ENCODE measurements around the gene FOXP1. TPM values are rescaled to one million over a fixed set of nuclear protein-coding genes. Genes with fewer than 3 reads are reported as not detected.

The FOXP1 gene
- total and polyA plus RNA-seq, 2 donors (not counting 1 experiment from before 2014, with no cell fraction given): 91.1 to 508 TPM

- ATAC-seq (ENCODE audit: low read depth): no peak
- POLR2A ChIA-PET: interaction anchor here (0.6 kb wide), 1 partner anchor 52 kb away, joined by 7 read pairs; no protein-coding TSS in a partner anchor
- CTCF ChIA-PET: interaction anchor here (1.1 kb wide), 1 partner anchor 13 kb away, joined by 3 read pairs; no protein-coding TSS in a partner anchor
Measured at GRCh38 chr3:71504250-71505036, 79.1 kb downstream of the FOXP1 start.

More at GRCh38 chr3:71504250-71505036, 79.1 kb downstream of the FOXP1 start:
- H3K4me2 ChIP-seq (replicated peaks; ENCODE audit: low read depth, low read length, poor library complexity, severe bottlenecking): no peak overlapping the region
- intact Hi-C loops (cut with micrococcal nuclease): no loop called here
- H2AFZ ChIP-seq (ENCODE audit: insufficient read depth, low read depth, low read length, poor library complexity, severe bottlenecking): no peak overlapping the region
- peaks cover 95% of the 10 kb centered on the region for H3K79me2 ChIP-seq (ENCODE audit: control insufficient read depth, insufficient read depth, low read length)
- no peak overlapping the region for H3K27ac ChIP-seq (ENCODE audit: low read length in 2 of 2)
- H3K36me3 ChIP-seq (replicated peaks in 1 of 2; ENCODE audit: control extremely low read depth in 1 of 2, control insufficient read depth in 1 of 2, extremely low read depth in 1 of 2, insufficient read depth in 2 of 2, low read length in 1 of 2): peaks cover 0 to 1% of the 10 kb centered on the region in 2 experiments
- DNase-seq: no peak
- H4K20me1 ChIP-seq (ENCODE audit: control insufficient read depth, insufficient read depth, low read length, poor library complexity, severe bottlenecking): no peaks in the 10 kb centered on the region
- Mint-ChIP-seq H3K4me1 (peaks cover 61% of the 10 kb centered on the region), H3K27ac (peak overlapping the region; percentile 35), H3K9me3 (ENCODE audit: insufficient read depth) (no peaks in the 10 kb centered on the region), H3K27me3 (no peaks in the 10 kb centered on the region), H3K4me3 (no peak overlapping the region)
- TF ChIP-seq EZH2 (IDR thresholded peaks at IDR 0.05; ENCODE audit: borderline replicate concordance, insufficient read depth, low read depth, low read length, poor library complexity, severe bottlenecking): no peak
- TF ChIP-seq, protein P1, sequence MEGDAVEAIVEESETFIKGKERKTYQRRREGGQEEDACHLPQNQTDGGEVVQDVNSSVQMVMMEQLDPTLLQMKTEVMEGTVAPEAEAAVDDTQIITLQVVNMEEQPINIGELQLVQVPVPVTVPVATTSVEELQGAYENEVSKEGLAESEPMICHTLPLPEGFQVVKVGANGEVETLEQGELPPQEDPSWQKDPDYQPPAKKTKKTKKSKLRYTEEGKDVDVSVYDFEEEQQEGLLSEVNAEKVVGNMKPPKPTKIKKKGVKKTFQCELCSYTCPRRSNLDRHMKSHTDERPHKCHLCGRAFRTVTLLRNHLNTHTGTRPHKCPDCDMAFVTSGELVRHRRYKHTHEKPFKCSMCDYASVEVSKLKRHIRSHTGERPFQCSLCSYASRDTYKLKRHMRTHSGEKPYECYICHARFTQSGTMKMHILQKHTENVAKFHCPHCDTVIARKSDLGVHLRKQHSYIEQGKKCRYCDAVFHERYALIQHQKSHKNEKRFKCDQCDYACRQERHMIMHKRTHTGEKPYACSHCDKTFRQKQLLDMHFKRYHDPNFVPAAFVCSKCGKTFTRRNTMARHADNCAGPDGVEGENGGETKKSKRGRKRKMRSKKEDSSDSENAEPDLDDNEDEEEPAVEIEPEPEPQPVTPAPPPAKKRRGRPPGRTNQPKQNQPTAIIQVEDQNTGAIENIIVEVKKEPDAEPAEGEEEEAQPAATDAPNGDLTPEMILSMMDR (IDR thresholded peaks at IDR 0.05): no peak
- H3K9me3 ChIP-seq (ENCODE audit: control extremely low read depth in 1 of 3, control insufficient read depth in 2 of 3, insufficient read depth in 1 of 3, low read length in 2 of 3): no peaks in the 10 kb centered on the region
- peaks cover 29 to 36% of the 10 kb centered on the region in 2 donors for H3K4me1 ChIP-seq (ENCODE audit: control insufficient read depth in 2 of 2, insufficient read depth in 2 of 2, low read length in 2 of 2)
- no peak overlapping the region for H3K9ac ChIP-seq (ENCODE audit: low read length)
- no peak overlapping the region for H3K4me3 ChIP-seq (ENCODE audit: control extremely low read depth in 1 of 5, extremely low read depth in 1 of 5, insufficient read depth in 1 of 5, low read depth in 2 of 5, low read length in 4 of 5)
- WGBS (ENCODE audit: insufficient coverage): 88% methylated on average over 9 of the region's 15 CpGs
- H3K27me3 ChIP-seq (replicated peaks in 1 of 4; ENCODE audit: control extremely low read depth in 1 of 4, control insufficient read depth in 3 of 4, insufficient read depth in 4 of 4, low read length in 3 of 4): no peaks in the 10 kb centered on the region

Data from B cell (primary cell).